ENCODE data around the gene LRTM2.

Gene LRTM2

DNA sequence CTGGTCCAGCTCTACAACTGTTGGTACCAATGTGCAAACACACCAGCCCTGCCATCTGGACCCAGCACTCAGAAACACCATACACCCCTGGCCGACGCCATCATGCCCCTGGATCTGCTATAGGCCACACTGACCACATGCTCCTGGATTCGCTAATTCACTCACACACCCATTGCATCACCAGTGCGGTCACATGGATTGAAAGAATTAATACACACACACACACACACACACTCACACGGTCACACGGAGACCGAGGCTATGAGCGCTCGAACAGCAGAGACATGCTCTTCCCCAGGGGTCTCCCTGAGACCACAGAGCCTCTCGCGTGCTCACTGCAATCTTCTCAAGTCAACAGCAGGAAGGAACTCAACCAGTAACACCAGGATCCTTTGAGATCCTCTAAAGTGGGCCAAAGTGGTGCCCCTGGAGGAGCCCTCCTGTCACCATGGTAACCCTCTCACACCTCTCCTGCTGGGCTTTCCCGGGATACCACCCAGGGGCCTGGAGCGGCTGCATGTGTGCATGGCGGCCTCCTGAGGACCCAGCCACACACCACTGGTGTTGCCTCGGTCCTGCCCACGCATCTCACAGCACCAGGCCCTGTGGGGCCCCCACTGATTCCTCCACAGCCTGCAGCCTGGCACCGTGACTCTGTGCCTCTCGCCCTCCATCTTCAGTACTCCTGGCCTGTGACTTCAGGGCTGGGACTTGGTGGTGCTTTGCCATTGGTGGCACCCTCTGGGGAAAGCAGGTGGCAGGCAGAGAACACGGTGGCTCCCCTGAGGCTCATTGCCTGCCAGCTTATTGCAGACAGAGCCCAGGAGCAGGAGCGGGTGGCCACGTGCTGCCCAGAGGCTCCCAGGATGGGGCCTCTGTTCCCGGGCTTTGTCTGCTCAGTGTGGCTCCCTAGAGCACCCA is 15.1 kb downstream of the LRTM2 start:
- H3K27ac ChIP-seq (ENCODE audit: extremely low read depth, low read depth, low read length): no peak overlapping the region
- ChIA-PET POLR2A (no interaction called here), CTCF (interaction anchor here (0.6 kb wide), 1 partner anchor 40 kb away, joined by 3 read pairs; no protein-coding TSS in a partner anchor)
- no peak overlapping the region for H3K4me3 ChIP-seq (ENCODE audit: low read depth, low read length)
- H3K9me3 ChIP-seq (ENCODE audit: control insufficient read depth, insufficient read depth, low read depth, low read length): no peaks in the 10 kb centered on the region
- H3K36me3 ChIP-seq (ENCODE audit: control insufficient read depth in 2 of 2, insufficient read depth in 1 of 2, low read length in 2 of 2): no peaks in the 10 kb centered on the region
- H3K4me1 ChIP-seq (ENCODE audit: control insufficient read depth, insufficient read depth, low read length): no peaks in the 10 kb centered on the region
- TF ChIP-seq ZFP3 (tag by site-specific recombination; IDR thresholded peaks at IDR 0.05; ENCODE audit: low read depth) (no peak), GLIS1 (tag by site-specific recombination; IDR thresholded peaks at IDR 0.05) (peak; percentile 57; the same call in 1 of the 2 replicates), REPIN1 (tag by site-specific recombination; IDR thresholded peaks at IDR 0.05; ENCODE audit: low read depth) (no peak), GLI2 (tag by site-specific recombination; IDR thresholded peaks at IDR 0.05; ENCODE audit: borderline replicate concordance, low read depth) (no peak), ZBTB48 (tag by site-specific recombination; IDR thresholded peaks at IDR 0.05) (no peak), ZNF174 (tag by site-specific recombination; IDR thresholded peaks at IDR 0.05) (no peak), ZNF530 (tag by site-specific recombination; IDR thresholded peaks at IDR 0.05; ENCODE audit: low read depth) (no peak), ZNF426 (tag by site-specific recombination; IDR thresholded peaks at IDR 0.05) (no peak), ZNF658 (tag by site-specific recombination; IDR thresholded peaks at IDR 0.05) (no peak), YY2 (tag by site-specific recombination; IDR thresholded peaks at IDR 0.05) (no peak), TCF7L2 (IDR thresholded peaks at IDR 0.05; ENCODE audit: borderline replicate concordance, low read depth, low read length) (no peak), ZIC2 (tag by site-specific recombination; IDR thresholded peaks at IDR 0.05) (peak; percentile 70)
- TF ChIP-seq, protein P1, sequence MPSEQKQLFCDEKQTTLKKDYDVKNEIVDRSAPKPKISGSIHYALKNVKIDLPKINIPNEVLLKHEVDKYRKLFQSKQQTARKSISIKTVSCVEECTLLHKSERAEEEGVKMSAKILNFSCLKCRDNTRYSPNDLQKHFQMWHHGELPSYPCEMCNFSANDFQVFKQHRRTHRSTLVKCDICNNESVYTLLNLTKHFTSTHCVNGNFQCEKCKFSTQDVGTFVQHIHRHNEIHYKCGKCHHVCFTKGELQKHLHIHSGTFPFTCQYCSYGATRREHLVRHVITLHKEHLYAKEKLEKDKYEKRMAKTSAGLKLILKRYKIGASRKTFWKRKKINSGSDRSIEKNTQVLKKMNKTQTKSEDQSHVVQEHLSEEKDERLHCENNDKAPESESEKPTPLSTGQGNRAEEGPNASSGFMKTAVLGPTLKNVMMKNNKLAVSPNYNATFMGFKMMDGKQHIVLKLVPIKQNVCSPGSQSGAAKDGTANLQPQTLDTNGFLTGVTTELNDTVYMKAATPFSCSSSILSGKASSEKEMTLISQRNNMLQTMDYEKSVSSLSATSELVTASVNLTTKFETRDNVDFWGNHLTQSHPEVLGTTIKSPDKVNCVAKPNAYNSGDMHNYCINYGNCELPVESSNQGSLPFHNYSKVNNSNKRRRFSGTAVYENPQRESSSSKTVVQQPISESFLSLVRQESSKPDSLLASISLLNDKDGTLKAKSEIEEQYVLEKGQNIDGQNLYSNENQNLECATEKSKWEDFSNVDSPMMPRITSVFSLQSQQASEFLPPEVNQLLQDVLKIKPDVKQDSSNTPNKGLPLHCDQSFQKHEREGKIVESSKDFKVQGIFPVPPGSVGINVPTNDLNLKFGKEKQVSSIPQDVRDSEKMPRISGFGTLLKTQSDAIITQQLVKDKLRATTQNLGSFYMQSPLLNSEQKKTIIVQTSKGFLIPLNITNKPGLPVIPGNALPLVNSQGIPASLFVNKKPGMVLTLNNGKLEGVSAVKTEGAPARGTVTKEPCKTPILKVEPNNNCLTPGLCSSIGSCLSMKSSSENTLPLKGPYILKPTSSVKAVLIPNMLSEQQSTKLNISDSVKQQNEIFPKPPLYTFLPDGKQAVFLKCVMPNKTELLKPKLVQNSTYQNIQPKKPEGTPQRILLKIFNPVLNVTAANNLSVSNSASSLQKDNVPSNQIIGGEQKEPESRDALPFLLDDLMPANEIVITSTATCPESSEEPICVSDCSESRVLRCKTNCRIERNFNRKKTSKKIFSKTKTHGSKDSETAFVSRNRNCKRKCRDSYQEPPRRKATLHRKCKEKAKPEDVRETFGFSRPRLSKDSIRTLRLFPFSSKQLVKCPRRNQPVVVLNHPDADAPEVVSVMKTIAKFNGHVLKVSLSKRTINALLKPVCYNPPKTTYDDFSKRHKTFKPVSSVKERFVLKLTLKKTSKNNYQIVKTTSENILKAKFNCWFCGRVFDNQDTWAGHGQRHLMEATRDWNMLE (tag by site-specific recombination; conservative IDR thresholded peaks at IDR 0.05; ENCODE audit: low read depth): no peak

DNA sequence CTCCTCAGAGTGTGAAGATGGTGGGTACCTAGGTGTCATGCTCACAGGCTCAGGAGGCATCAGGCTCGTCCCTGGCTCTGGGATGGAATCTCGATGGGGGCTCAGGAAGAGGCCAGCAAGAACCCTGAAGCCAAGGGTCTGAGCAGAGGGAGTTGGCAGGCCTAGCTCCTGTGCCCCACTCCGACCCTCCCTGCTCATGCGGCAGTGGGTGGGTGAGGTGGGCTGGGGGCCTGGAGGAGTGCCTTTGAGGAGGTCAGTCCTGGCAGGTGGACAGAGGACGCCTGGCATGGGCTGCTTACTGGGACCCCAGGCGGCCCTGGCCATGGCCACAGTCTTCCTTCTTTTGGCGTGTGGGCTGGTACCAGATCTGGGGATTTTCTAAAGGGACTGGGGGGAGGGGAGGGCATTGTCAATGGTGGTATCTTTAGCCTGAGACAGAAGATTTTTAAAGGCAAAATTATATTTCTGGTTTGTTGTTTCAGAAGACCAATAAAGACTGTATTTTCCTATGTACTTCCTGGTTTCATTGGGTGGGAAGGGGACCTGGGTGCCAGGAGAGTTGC is 16.0 kb downstream of the LRTM2 start:
- Histone ChIP-seq H3K27ac (ENCODE audit: extremely low read depth, low read depth, low read length) (no peak overlapping the region), H3K4me1 (ENCODE audit: control insufficient read depth, insufficient read depth, low read length) (no peaks in the 10 kb centered on the region), H3K36me3 (ENCODE audit: control insufficient read depth in 2 of 2, insufficient read depth in 1 of 2, low read length in 2 of 2) (no peaks in the 10 kb centered on the region), H3K9me3 (ENCODE audit: control insufficient read depth, insufficient read depth, low read depth, low read length) (no peaks in the 10 kb centered on the region), H3K4me3 (ENCODE audit: low read depth, low read length) (no peak overlapping the region)
- ChIA-PET POLR2A (no interaction called here), CTCF (no interaction called here)
- TF ChIP-seq PRDM1 (tag by site-specific recombination; IDR thresholded peaks at IDR 0.05) (no peak), EGR2 (tag by site-specific recombination; IDR thresholded peaks at IDR 0.05; ENCODE audit: low read depth) (0 out of 2 replicates have a peak, but pooled peaks have one; percentile 4), MYNN (tag by site-specific recombination; IDR thresholded peaks at IDR 0.05; ENCODE audit: borderline replicate concordance) (no peak)
